ENCODE measurements around the gene CBFB. TPM values are rescaled to one million over a fixed set of nuclear protein-coding genes. Genes with fewer than 3 reads are reported as not detected.

Gene CBFB
- total RNA-seq, 1 donor from 2014 or later = 46.9 TPM

DNA sequence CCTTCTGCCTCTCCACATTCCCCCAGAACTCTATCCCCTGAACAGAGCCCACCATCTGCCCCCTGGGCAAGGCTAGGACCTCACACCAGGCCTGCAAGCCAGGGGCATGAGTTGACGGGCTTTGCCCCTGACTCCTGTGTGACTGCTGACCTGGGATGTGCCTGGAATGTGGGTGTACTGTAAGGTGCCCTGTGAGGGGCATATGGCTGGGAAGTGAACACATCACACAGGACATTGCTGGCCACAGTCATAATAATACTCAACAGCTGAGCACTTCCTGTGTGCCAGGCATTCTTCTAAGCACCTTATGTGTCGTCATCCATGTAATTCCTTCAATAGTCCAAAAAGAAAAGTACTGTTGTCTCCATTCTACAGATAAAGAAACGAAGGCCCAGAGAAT lies 27.2 kb upstream of the CBFB start:
- ATAC-seq (no peak), DNase-seq (no peak)
- no peaks in the 10 kb centered on the region for H3K27me3 ChIP-seq (ENCODE audit: low read depth)
- no peaks in the 10 kb centered on the region for H3K36me3 ChIP-seq
- H3K4me3 ChIP-seq = no peak overlapping the region
- no peak overlapping the region for H3K27ac ChIP-seq
- H3K4me1 ChIP-seq = peaks cover 15% of the 10 kb centered on the region
- intact Hi-C loops (cut with DNase I) = no loop called here
- no peaks in the 10 kb centered on the region for H3K9me3 ChIP-seq
- TF ChIP-seq, protein P1, sequence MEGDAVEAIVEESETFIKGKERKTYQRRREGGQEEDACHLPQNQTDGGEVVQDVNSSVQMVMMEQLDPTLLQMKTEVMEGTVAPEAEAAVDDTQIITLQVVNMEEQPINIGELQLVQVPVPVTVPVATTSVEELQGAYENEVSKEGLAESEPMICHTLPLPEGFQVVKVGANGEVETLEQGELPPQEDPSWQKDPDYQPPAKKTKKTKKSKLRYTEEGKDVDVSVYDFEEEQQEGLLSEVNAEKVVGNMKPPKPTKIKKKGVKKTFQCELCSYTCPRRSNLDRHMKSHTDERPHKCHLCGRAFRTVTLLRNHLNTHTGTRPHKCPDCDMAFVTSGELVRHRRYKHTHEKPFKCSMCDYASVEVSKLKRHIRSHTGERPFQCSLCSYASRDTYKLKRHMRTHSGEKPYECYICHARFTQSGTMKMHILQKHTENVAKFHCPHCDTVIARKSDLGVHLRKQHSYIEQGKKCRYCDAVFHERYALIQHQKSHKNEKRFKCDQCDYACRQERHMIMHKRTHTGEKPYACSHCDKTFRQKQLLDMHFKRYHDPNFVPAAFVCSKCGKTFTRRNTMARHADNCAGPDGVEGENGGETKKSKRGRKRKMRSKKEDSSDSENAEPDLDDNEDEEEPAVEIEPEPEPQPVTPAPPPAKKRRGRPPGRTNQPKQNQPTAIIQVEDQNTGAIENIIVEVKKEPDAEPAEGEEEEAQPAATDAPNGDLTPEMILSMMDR (IDR thresholded peaks at IDR 0.05) = no peak

DNA sequence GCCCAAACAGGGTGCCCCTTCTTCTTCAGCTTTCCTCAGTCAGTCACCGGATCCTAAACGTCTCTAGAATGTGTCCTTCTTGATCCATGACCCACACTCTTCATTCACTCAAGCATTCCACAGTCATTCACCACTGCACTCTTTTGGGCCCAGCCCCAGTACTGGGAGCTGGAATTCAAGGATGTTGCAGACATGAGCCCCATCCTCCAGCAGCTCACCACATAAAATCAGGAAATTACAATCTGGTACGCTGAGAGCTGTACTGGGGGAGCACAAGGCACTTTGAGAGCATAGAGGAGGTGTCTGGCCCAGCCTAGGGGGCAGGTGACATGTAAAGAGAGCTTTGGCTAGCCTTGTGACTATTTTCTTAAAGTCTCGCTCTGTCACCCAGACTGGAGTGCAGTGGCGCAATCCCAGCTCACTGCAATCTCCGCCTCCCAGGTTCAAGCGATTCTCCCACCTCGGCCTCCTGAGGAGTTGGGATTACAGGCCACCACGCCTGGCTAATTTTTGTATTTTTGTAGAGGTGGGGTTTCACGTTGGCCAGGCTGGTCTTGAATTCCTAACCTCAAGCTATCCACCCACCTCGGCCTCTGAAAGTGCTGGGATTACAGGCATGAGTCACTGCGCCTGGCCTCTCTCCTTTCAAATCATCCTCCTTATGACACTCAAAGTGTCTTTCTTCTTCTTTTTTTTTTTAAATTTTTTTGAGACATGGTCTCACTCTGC lies 21.9 kb upstream of the CBFB start:
- peak; percentile 23 to 25 for ATAC-seq

DNA sequence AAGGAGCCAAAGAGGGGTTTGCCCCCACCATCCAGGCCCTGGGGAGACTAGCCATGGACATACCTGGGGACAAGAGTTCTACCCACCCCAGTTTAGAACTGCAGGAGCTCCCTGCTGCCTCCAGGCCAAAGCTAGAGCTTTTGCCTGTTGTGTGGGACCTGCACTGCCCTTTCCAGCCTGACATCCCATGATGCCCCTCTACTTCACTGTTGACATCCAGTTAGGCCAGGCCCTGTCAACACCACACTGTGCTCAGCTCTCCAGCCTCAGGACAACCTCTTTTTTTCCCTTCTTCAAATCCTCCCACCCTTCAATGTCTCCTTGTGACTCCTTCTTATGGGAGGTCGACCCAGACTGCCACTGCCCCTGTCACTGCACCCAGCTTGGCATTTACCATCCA lies 19.8 kb upstream of the CBFB start:
- H3K9me3 ChIP-seq = no peaks in the 10 kb centered on the region
- peaks cover 8% of the 10 kb centered on the region for H3K27me3 ChIP-seq (ENCODE audit: low read depth)
- DNase-seq (no peak), ATAC-seq (no peak)
- intact Hi-C loops (cut with DNase I) = no loop called here
- no peaks in the 10 kb centered on the region for H3K36me3 ChIP-seq
- H3K4me1 ChIP-seq = peaks cover 10% of the 10 kb centered on the region
- no peak overlapping the region for H3K27ac ChIP-seq
- H3K4me3 ChIP-seq = no peak overlapping the region
- TF ChIP-seq, protein P1 (IDR thresholded peaks at IDR 0.05) = no peak

More for the DNA sequence above, 21.9 kb upstream of the CBFB start:
- DNase-seq = no peak
- no peaks in the 10 kb centered on the region for H3K4me1 ChIP-seq
- H3K27ac ChIP-seq = no peak overlapping the region
- no peak overlapping the region for H3K4me3 ChIP-seq
- TF ChIP-seq, protein P1 (IDR thresholded peaks at IDR 0.05) = no peak
- H3K36me3 ChIP-seq = no peaks in the 10 kb centered on the region
- H3K27me3 ChIP-seq (ENCODE audit: low read depth) = no peaks in the 10 kb centered on the region
- H3K9me3 ChIP-seq = no peaks in the 10 kb centered on the region
- intact Hi-C loops (cut with DNase I) = no loop called here

DNA sequence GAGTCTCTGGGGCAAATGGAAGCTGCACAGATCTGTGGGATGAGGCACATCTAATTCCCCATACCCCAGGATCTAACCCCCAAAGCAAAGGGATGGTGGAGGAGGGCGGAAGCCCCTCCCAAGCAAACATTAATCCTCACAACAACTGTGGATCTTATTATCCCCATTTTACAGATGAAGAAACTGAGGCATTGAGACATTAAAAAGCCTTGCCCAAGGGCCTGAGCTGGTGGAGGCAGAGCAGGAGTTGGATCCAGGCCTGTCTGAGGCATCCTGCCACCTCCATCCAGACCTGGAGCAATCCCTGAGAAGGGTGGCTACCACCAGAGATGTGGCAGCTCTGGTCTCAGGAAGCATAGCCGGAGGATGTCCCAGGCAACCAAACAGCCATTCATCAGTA lies 17.7 kb upstream of the CBFB start:
- DNase-seq = no peak
- Histone ChIP-seq H3K4me1 (peaks cover 17% of the 10 kb centered on the region), H3K4me3 (no peak overlapping the region), H3K27me3 (ENCODE audit: low read depth) (peaks cover 8% of the 10 kb centered on the region), H3K36me3 (no peaks in the 10 kb centered on the region), H3K27ac (no peak overlapping the region), H3K9me3 (no peaks in the 10 kb centered on the region)
- ATAC-seq = no peak
- TF ChIP-seq, protein P1 (IDR thresholded peaks at IDR 0.05) = no peak
- intact Hi-C loops (cut with DNase I) = no loop called here

DNA sequence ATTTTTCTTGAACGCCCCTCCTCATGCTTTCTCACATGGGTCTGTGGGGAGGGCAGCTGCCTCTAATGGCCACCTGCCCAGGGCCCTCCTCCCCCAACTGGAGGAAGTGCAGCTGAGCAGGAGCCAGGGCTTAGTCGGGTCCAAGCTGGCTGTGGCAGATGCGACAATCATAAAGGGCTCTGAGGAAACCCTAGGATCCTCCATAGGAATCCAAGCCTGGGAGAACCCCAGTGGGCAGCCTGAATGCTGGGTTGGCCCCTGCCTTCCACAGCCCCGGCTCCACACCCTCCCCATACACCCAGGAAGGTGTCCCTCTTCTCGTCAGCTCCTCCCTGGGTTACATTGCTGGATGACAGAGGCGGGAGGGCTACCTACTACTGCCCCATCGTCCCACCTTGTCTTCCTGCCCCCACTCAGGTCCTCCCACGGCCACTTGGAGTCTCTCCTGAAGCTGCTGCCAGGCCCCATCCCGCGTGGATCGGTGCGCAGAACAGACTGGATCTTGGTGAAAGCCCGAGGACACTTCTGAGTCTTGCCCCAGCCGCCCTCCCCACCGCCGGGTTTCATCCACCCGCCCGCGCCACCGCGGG lies 15.6 kb upstream of the CBFB start:
- ATAC-seq (peak; percentile 1 to 5), DNase-seq (no peak)
- peaks cover 17% of the 10 kb centered on the region for H3K4me1 ChIP-seq
- peak overlapping the region; percentile 65 for H3K4me3 ChIP-seq
- intact Hi-C loops (cut with DNase I) = no loop called here
- peak overlapping the region; percentile 62 for H3K27ac ChIP-seq
- H3K27me3 ChIP-seq (ENCODE audit: low read depth) = peaks cover 8% of the 10 kb centered on the region
- TF ChIP-seq, protein P1 (IDR thresholded peaks at IDR 0.05) = no peak
- H3K9me3 ChIP-seq = no peaks in the 10 kb centered on the region
- H3K36me3 ChIP-seq = no peaks in the 10 kb centered on the region
